ENCODE measurements around the gene ZFPL1. TPM values are rescaled to one million over a fixed set of nuclear protein-coding genes. Genes with fewer than 3 reads are reported as not detected.

The ZFPL1 gene
- total RNA-seq, 8 experiments from 2014 or later: 33.2 to 95.4 (median 41.7) TPM

GRCh38 chr11:65133724-65134123 lies 49.7 kb downstream of the ZFPL1 start:
- WGBS, 10 experiments: 0 to 7% (median 4%) methylated on average over 3 to 5 of the region's 20 CpGs; no CpG with 5 or more reads in 6 of the 10 experiments
- Histone ChIP-seq H3K4me1 (replicated peaks in 1 of 2) (peaks cover 10 to 11% of the 10 kb centered on the region in 2 donors), H3K4me3 (peak overlapping the region; percentile 71 to 96 (median 84)), H3K27ac (peak overlapping the region; percentile 100)
- peak in 1 of 8 experiments; percentile 0 for ATAC-seq (replicated peaks in 6 of 8)
- in situ Hi-C loops (cut with MboI; ENCODE audit: low pct_unique_long_range_greater_than_20kb in 2 of 9, low sequenced_read_pairs in 9 of 9, unreplicated experiment in 9 of 9): no loop called here

- in situ Hi-C loops (cut with MboI; ENCODE audit: low pct_unique_long_range_greater_than_20kb in 2 of 9, low sequenced_read_pairs in 9 of 9, unreplicated experiment in 9 of 9): no loop called here
- Histone ChIP-seq H3K4me3 (peak within 1 kb of the TSS; percentile 71 to 96 (median 84)), H3K4me1 (replicated peaks in 1 of 2) (peaks cover 10 to 11% of the 10 kb centered on the region in 2 donors)
These were observed 50.4 kb downstream of the ZFPL1 start, which contains the start of gene SYVN1 for GRCh38 chr11:65134240-65134951. Gene SYVN1, minus strand, starts transcription at chr11:65134519. Its CDS starts 918 bp downstream, at chr11:65133601.

GRCh38 chr11:65134952-65135632 lies 51.1 kb downstream of the ZFPL1 start:
- WGBS, 10 experiments: 0 to 14% (median 4%) methylated on average over 3 to 19 of the region's 24 CpGs; no CpG with 5 or more reads in 1 of the 10 experiments
- ATAC-seq (replicated peaks in 6 of 8): peak; percentile 84 to 90 (median 86)
- peak overlapping the region; percentile 71 to 96 (median 84) for H3K4me3 ChIP-seq
- H3K4me1 ChIP-seq (replicated peaks in 1 of 2): peaks cover 10 to 11% of the 10 kb centered on the region in 2 donors
- in situ Hi-C loops (cut with MboI; ENCODE audit: low pct_unique_long_range_greater_than_20kb in 2 of 9, low sequenced_read_pairs in 9 of 9, unreplicated experiment in 9 of 9): no loop called here
- H3K27ac ChIP-seq: peak overlapping the region; percentile 100

More at GRCh38 chr11:65134240-65134951, 50.4 kb downstream of the ZFPL1 start, which contains the start of gene SYVN1:
- ATAC-seq (replicated peaks in 6 of 8): peak; percentile 78 to 85 (median 82)
- peak within 1 kb of the TSS; percentile 100 for H3K27ac ChIP-seq
- WGBS, 10 experiments: 0 to 3% (median 0%) methylated on average over 1 to 7 of the region's 60 CpGs; no CpG with 5 or more reads in 5 of the 10 experiments

DNA sequence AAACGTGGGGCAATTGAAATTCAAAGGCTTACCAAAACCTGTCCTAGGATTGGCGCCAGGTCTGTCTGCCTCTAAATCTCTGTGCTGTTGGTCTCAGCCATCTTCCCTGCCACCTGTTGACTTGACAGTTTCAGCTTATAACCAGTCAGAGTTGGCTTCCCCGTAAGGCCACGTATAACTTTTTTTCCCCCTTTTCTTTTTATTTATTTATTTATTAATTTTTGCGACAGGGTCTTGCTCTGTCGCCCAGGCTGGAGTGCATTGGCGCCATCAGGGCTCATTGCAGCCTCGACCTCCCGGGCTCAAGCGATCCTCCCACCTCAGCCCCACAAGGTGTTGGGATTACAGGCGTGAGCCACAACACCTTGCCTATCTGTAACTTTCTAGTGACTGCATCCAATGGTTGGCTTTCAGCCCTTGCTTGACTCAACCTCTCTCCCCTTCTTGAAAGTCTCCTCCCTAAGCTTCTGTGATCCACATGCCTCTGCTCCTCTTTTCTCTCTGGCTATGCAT lies 51.7 kb downstream of the ZFPL1 start:
- ATAC-seq (replicated peaks in 6 of 8): no peak
- in situ Hi-C loops (cut with MboI; ENCODE audit: low pct_unique_long_range_greater_than_20kb in 2 of 9, low sequenced_read_pairs in 9 of 9, unreplicated experiment in 9 of 9): no loop called here
- peak overlapping the region; percentile 100 for H3K27ac ChIP-seq
- WGBS, 10 experiments: 0 to 82% (median 64%) methylated on average over 1 to 10 of the region's 11 CpGs; no CpG with 5 or more reads in 1 of the 10 experiments
- H3K4me1 ChIP-seq (replicated peaks in 1 of 2): peaks cover 10 to 11% of the 10 kb centered on the region in 2 donors
- peak overlapping the region; percentile 71 to 96 (median 84) for H3K4me3 ChIP-seq

- in situ Hi-C loops (cut with MboI; ENCODE audit: low pct_unique_long_range_greater_than_20kb in 2 of 9, low sequenced_read_pairs in 9 of 9, unreplicated experiment in 9 of 9): no loop called here
- H3K4me3 ChIP-seq: no peak overlapping the region
- H3K27ac ChIP-seq: no peak overlapping the region
- WGBS, 10 experiments: 78 to 96% (median 87%) methylated on average over 1 to 12 of the region's 15 CpGs; no CpG with 5 or more reads in 1 of the 10 experiments
- no peak for ATAC-seq (replicated peaks in 6 of 8)
- peaks cover 10 to 11% of the 10 kb centered on the region in 2 donors for H3K4me1 ChIP-seq (replicated peaks in 1 of 2)
These were observed 52.6 kb downstream of the ZFPL1 start for GRCh38 chr11:65136515-65137096.

Other genes with a start within 250 kb of the ZFPL1 start
- 1 to 10 TPM in 1 of 8 experiments, under 1 TPM in 6, not detected in 1; 0.05 to 1.2 (median 0.22) TPM for gene CDC42BPG, start 239.6 kb upstream of the ZFPL1 start, total RNA-seq
- 10 to 100 TPM; 20.2 to 37.2 (median 30.6) TPM for gene EHD1, start 205.6 kb upstream of the ZFPL1 start, total RNA-seq
- 10 to 100 TPM in 4 of 8 experiments, 1 to 10 TPM in 4; 4.9 to 37.2 (median 9.6) TPM for gene ATG2A, start 167.0 kb upstream of the ZFPL1 start, total RNA-seq
- 10 to 100 TPM in 6 of 8 experiments, 1 to 10 TPM in 2; 8.4 to 48.7 (median 25.8) TPM for gene PPP2R5B, start 159.5 kb upstream of the ZFPL1 start, total RNA-seq
- under 1 TPM in 3 of 8 experiments, not detected in 5; 0.16 to 0.93 (median 0.76) TPM for gene GPHA2, start 148.3 kb upstream of the ZFPL1 start, total RNA-seq
- gene MAJIN, start 112.1 kb upstream of the ZFPL1 start, total RNA-seq: 1 to 10 TPM in 1 of 8 experiments, under 1 TPM in 3, not detected in 4; 0.11 to 1.8 (median 0.18) TPM
- gene BATF2, start 87.3 kb upstream of the ZFPL1 start, total RNA-seq: 10 to 100 TPM in 1 of 8 experiments, 1 to 10 TPM in 4, under 1 TPM in 3; 0.22 to 15.8 (median 1.1) TPM
- gene ARL2, start 70.1 kb upstream of the ZFPL1 start, total RNA-seq: 100 to 1,000 TPM; 103 to 151 (median 108) TPM
- gene SNX15, start 56.8 kb upstream of the ZFPL1 start, total RNA-seq: 10 to 100 TPM in 7 of 8 experiments, 1 to 10 TPM in 1; 8.5 to 27.1 (median 13.9) TPM
- gene SAC3D1, start 43.0 kb upstream of the ZFPL1 start, total RNA-seq: 10 to 100 TPM in 7 of 8 experiments, 1 to 10 TPM in 1; 8.9 to 18.2 (median 11.5) TPM
- 1 to 10 TPM in 2 of 8 experiments, under 1 TPM in 5, not detected in 1; 0.52 to 3.9 (median 0.93) TPM for gene NAALADL1, start 25.7 kb upstream of the ZFPL1 start, total RNA-seq
- 10 to 100 TPM in 3 of 8 experiments, 1 to 10 TPM in 4, under 1 TPM in 1; 0.97 to 25.2 (median 2.0) TPM for gene CDCA5, start 182 bp upstream of the ZFPL1 start, total RNA-seq
- gene VPS51, start 12.0 kb downstream of the ZFPL1 start, total RNA-seq: 100 to 1,000 TPM in 3 of 8 experiments, 10 to 100 TPM in 5; 58.3 to 137 (median 89.5) TPM
- 10 to 100 TPM; 31.4 to 86.3 (median 45.9) TPM for gene TM7SF2, start 27.6 kb downstream of the ZFPL1 start, total RNA-seq
- 10 to 100 TPM in 7 of 8 experiments, 1 to 10 TPM in 1; 8.4 to 18.4 (median 13.3) TPM for gene ZNHIT2, start 33.5 kb downstream of the ZFPL1 start, total RNA-seq
- gene FAU, start 37.9 kb downstream of the ZFPL1 start, total RNA-seq: 1,000 to 10,000 TPM in 7 of 8 experiments, 100 to 1,000 TPM in 1; 848 to 1,834 (median 1,237) TPM
- 10 to 100 TPM; 43.2 to 75.9 (median 52.0) TPM for gene MRPL49, start 38.1 kb downstream of the ZFPL1 start, total RNA-seq
- 10 to 100 TPM; 11.0 to 26.5 (median 18.1) TPM for gene SYVN1, start 50.3 kb downstream of the ZFPL1 start, total RNA-seq
- gene SPDYC, start 86.0 kb downstream of the ZFPL1 start, total RNA-seq: under 1 TPM in 1 of 8 experiments, not detected in 7; 0.28 TPM
- gene CAPN1, start 97.7 kb downstream of the ZFPL1 start, total RNA-seq: 10 to 100 TPM; 32.0 to 79.8 (median 45.3) TPM
- 10 to 100 TPM in 3 of 8 experiments, 1 to 10 TPM in 5; 2.9 to 22.0 (median 6.0) TPM for gene POLA2, start 177.7 kb downstream of the ZFPL1 start, total RNA-seq
- 10 to 100 TPM in 2 of 8 experiments, 1 to 10 TPM in 6; 4.0 to 14.1 (median 5.8) TPM for gene CDC42EP2, start 230.6 kb downstream of the ZFPL1 start, total RNA-seq
- gene DPF2, start 249.6 kb downstream of the ZFPL1 start, total RNA-seq: 10 to 100 TPM; 32.0 to 56.1 (median 44.1) TPM

Data from motor neuron (in vitro differentiated cells).